ENCODE measurements around the gene HBG1.

Gene HBG1

DNA sequence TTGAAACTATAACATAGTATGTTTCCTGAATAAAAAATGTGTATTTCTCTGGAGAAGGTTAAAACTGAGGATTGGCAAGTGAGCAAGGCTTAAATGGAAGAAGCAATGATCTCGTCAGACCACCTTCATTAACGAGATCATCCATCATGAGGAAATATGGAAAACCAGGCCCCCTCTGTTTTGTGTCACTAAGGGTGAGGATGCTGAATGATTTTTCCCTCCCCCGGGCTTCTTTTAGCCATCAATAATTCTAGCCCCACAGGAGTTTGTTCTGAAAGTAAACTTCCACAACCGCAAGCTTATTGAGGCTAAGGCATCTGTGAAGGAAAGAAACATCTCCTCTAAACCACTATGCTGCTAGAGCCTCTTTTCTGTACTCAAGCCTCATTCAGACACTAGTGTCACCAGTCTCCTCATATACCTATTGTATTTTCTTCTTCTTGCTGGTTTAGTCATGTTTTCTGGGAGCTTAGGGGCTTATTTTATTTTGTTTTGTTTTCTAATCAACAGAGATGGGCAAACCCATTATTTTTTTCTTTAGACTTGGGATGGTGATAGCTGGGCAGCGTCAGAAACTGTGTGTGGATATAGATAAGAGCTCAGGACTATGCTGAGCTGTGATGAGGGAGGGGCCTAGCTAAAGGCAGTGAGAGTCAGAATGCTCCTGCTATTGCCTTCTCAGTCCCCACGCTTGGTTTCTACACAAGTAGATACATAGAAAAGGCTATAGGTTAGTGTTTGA lies 25.9 kb upstream of the HBG1 start:
- TF ChIP-seq CTCF (IDR thresholded peaks at IDR 0.05), result no peak

DNA sequence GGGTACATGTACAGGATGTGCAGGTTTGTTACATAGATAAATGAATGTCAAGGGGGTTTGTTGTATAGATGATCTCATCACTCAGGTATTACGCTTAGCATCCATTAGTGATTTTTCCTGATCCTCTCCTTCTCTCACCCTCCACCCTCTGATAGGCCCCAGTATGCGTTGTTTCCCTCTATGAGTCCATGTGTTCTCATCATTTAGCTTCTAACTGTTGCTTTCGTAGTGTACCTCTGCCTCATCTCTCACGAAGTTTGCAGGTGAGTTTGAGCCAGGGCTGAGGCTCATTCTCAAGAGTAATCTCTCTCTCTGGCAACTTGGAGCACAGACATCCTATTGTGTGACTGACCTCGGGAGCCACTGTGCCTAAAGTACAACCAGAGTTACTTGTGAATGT lies 24.7 kb upstream of the HBG1 start:
- no peak for TF ChIP-seq CTCF (IDR thresholded peaks at IDR 0.05)

GRCh38 chr11:5272395-5273017 lies 22.8 kb upstream of the HBG1 start:
- no peak for TF ChIP-seq CTCF (IDR thresholded peaks at IDR 0.05)

- no peak for TF ChIP-seq CTCF (IDR thresholded peaks at IDR 0.05)
Measured at GRCh38 chr11:5269715-5270147, 20.1 kb upstream of the HBG1 start, which contains the start of gene HBE1. Gene HBE1, minus strand, starts transcription at chr11:5269945. Its CDS starts 55 bp downstream, at chr11:5269890.

- no peak for TF ChIP-seq CTCF (IDR thresholded peaks at IDR 0.05)
Measured at GRCh38 chr11:5267033-5267563, 17.4 kb upstream of the HBG1 start.

DNA sequence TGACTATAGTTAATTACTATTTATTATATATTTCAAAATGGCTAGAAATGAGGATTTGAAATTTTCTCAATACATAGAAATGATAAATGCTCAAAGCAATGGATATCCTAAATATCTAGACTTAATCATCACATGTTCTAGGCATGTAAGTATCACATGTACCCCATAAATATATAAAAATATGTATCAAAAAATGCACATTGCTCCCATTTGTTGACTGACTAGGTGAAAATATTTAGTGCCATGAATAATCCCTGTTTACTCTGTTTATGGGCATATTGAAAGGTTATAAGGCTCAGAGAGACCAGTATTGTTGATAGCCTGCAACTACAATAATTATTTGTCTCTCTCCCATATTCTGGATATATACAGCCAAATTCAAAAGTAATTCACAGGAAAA lies 17.0 kb upstream of the HBG1 start:
- TF ChIP-seq CTCF (IDR thresholded peaks at IDR 0.05), result no peak

GRCh38 chr11:5265832-5266231 lies 16.2 kb upstream of the HBG1 start:
- no peak for TF ChIP-seq CTCF (IDR thresholded peaks at IDR 0.05)
